ENCODE data around the gene G3BP2. TPM values are rescaled to one million over a fixed set of nuclear protein-coding genes. Genes with fewer than 3 reads are reported as not detected.

G3BP2 gene
- total RNA-seq, 1 experiment from 2014 or later = 146 TPM

DNA sequence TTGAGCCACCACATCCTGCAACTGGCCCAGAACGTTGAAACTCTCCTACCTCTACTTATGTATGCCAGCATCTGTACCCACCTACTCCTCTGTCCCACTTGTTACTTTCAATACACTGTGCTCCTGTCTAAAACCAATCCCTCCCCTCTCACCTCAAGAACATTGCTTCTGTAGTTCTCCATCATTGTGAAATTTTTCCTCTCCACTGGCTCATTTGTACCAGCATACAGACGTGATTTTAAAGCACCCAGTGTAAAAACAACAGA is 25.7 kb upstream of the G3BP2 start:
- ChIA-PET CTCF (no interaction called here), POLR2A (no interaction called here)
- in situ Hi-C loops (cut with HindIII; ENCODE audit: low pct_unique_long_range_greater_than_20kb, low sequenced_read_pairs) = no loop called here
- BruUV-seq (replicated peaks) = no TSS peak
- ATAC-seq = no peak
- Histone ChIP-seq H3K4me3 (ENCODE audit: low read depth in 2 of 2, low read length in 2 of 2) (no peak overlapping the region), H3K4me1 (ENCODE audit: control insufficient read depth, insufficient read depth, low read length) (no peaks in the 10 kb centered on the region), H3K27me3 (ENCODE audit: control insufficient read depth, insufficient read depth, low read length) (no peaks in the 10 kb centered on the region), H3K27ac (ENCODE audit: low read length) (no peak overlapping the region), H3K9me3 (ENCODE audit: control insufficient read depth, insufficient read depth, low read depth, low read length) (no peaks in the 10 kb centered on the region), H3K36me3 (ENCODE audit: control insufficient read depth, insufficient read depth, low read length) (no peaks in the 10 kb centered on the region)
- intact Hi-C loops (cut with micrococcal nuclease; ENCODE audit: unreplicated experiment) = no loop called here
- TF ChIP-seq TCF7L2 (IDR thresholded peaks at IDR 0.05; ENCODE audit: low read depth, low read length) = no peak
- TF ChIP-seq, protein P1, sequence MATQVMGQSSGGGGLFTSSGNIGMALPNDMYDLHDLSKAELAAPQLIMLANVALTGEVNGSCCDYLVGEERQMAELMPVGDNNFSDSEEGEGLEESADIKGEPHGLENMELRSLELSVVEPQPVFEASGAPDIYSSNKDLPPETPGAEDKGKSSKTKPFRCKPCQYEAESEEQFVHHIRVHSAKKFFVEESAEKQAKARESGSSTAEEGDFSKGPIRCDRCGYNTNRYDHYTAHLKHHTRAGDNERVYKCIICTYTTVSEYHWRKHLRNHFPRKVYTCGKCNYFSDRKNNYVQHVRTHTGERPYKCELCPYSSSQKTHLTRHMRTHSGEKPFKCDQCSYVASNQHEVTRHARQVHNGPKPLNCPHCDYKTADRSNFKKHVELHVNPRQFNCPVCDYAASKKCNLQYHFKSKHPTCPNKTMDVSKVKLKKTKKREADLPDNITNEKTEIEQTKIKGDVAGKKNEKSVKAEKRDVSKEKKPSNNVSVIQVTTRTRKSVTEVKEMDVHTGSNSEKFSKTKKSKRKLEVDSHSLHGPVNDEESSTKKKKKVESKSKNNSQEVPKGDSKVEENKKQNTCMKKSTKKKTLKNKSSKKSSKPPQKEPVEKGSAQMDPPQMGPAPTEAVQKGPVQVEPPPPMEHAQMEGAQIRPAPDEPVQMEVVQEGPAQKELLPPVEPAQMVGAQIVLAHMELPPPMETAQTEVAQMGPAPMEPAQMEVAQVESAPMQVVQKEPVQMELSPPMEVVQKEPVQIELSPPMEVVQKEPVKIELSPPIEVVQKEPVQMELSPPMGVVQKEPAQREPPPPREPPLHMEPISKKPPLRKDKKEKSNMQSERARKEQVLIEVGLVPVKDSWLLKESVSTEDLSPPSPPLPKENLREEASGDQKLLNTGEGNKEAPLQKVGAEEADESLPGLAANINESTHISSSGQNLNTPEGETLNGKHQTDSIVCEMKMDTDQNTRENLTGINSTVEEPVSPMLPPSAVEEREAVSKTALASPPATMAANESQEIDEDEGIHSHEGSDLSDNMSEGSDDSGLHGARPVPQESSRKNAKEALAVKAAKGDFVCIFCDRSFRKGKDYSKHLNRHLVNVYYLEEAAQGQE (IDR thresholded peaks at IDR 0.05; ENCODE audit: insufficient read depth in 1 of 2, low read depth in 2 of 2, low read length in 1 of 2) = no peak
- no peak for TF ChIP-seq POLR2AphosphoS5 (IDR thresholded peaks at IDR 0.05; ENCODE audit: low read depth, low read length)
- TF ChIP-seq SIN3A (IDR thresholded peaks at IDR 0.05; ENCODE audit: borderline replicate concordance, insufficient read depth, low read depth, low read length) = no peak
- TF ChIP-seq, protein P2, sequence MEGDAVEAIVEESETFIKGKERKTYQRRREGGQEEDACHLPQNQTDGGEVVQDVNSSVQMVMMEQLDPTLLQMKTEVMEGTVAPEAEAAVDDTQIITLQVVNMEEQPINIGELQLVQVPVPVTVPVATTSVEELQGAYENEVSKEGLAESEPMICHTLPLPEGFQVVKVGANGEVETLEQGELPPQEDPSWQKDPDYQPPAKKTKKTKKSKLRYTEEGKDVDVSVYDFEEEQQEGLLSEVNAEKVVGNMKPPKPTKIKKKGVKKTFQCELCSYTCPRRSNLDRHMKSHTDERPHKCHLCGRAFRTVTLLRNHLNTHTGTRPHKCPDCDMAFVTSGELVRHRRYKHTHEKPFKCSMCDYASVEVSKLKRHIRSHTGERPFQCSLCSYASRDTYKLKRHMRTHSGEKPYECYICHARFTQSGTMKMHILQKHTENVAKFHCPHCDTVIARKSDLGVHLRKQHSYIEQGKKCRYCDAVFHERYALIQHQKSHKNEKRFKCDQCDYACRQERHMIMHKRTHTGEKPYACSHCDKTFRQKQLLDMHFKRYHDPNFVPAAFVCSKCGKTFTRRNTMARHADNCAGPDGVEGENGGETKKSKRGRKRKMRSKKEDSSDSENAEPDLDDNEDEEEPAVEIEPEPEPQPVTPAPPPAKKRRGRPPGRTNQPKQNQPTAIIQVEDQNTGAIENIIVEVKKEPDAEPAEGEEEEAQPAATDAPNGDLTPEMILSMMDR (IDR thresholded peaks at IDR 0.05) = no peak
- no peak for DNase-seq (ENCODE audit: low read depth, low spot score)

DNA sequence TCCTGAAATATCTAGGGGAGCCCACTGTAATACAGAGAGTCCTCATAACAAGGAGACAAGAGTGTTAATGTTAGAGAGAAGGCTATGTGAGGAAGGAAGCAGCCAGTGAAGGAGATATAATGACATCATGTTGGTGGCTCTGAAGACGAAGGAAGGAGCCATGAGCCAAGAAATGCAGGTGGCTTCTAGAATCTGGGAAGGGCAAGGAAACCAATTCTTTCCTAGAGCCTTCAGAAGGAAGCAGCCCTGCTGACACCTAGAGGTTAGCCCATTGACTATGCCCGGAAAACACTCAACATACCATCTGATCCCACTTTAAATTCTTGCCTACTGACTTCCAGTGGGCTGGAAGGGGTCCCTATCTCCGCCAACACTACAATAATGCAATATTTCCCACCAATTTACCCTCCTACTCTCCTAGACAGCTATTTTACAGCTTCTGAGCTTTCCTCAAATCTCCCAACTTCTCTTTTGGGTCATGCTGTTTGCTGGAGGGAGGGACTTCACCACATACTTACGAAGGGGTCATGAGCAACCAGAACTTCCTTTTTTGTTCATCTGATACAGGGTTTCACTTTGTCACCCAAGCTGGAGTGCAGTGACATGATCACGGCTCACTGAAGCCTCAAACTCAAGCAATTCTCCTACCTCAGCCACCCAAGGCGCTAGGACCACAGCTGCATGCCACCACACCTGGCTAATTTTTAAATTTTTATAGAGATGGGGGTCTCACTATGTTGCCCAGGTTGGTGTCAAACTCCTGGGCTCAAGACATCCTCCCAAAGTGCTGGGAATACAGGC is 25.2 kb upstream of the G3BP2 start:
- in situ Hi-C loops (cut with HindIII; ENCODE audit: low pct_unique_long_range_greater_than_20kb, low sequenced_read_pairs) = no loop called here
- Histone ChIP-seq H3K27ac (ENCODE audit: low read length) (no peak overlapping the region), H3K9me3 (ENCODE audit: control insufficient read depth, insufficient read depth, low read depth, low read length) (no peaks in the 10 kb centered on the region), H3K27me3 (ENCODE audit: control insufficient read depth, insufficient read depth, low read length) (no peaks in the 10 kb centered on the region), H3K36me3 (ENCODE audit: control insufficient read depth, insufficient read depth, low read length) (no peaks in the 10 kb centered on the region), H3K4me1 (ENCODE audit: control insufficient read depth, insufficient read depth, low read length) (no peaks in the 10 kb centered on the region), H3K4me3 (ENCODE audit: low read depth in 2 of 2, low read length in 2 of 2) (no peak overlapping the region)
- DNase-seq (ENCODE audit: low read depth, low spot score) = no peak
- TF ChIP-seq POLR2AphosphoS5 (IDR thresholded peaks at IDR 0.05; ENCODE audit: low read depth, low read length) (no peak), TCF7L2 (IDR thresholded peaks at IDR 0.05; ENCODE audit: low read depth, low read length) (no peak), SIN3A (IDR thresholded peaks at IDR 0.05; ENCODE audit: borderline replicate concordance, insufficient read depth, low read depth, low read length) (no peak)
- TF ChIP-seq, protein P2 (IDR thresholded peaks at IDR 0.05) = no peak
- TF ChIP-seq, protein P1 (IDR thresholded peaks at IDR 0.05; ENCODE audit: insufficient read depth in 1 of 2, low read depth in 2 of 2, low read length in 1 of 2) = no peak
- no peak; the same call in 1 of the 2 replicates for ATAC-seq
- no TSS peak for BruUV-seq (replicated peaks)
- intact Hi-C loops (cut with micrococcal nuclease; ENCODE audit: unreplicated experiment) = no loop called here
- ChIA-PET POLR2A (no interaction called here), CTCF (no interaction called here)

Data from Panc1 (cell line).